NB4 (cell line): ENCODE measurements around the gene EVI2B.

ENCODE experiments used
- MAX ChIP-seq: IDR thresholded peaks from 2 replicates; pipeline ENCODE4 v1.6.1; 2011; ENCODE audit warnings: low read depth, low read length
- MYC ChIP-seq: IDR thresholded peaks from 2 replicates; pipeline ENCODE4 v1.6.1; 2011; ENCODE audit warnings: low read depth, low read length
- POLR2A ChIP-seq: IDR thresholded peaks from 2 replicates; pipeline ENCODE4 v1.6.1; 2011; ENCODE audit warnings: mild to moderate bottlenecking; ENCODE audit not compliant: insufficient read length; ENCODE audit errors: extremely low read depth
- TF ChIP-seq, protein P1 (sequence below): IDR thresholded peaks from one replicate; pipeline ENCODE4 v1.5.1; 2012; ENCODE audit warnings: low read depth, low read length

DNA sequence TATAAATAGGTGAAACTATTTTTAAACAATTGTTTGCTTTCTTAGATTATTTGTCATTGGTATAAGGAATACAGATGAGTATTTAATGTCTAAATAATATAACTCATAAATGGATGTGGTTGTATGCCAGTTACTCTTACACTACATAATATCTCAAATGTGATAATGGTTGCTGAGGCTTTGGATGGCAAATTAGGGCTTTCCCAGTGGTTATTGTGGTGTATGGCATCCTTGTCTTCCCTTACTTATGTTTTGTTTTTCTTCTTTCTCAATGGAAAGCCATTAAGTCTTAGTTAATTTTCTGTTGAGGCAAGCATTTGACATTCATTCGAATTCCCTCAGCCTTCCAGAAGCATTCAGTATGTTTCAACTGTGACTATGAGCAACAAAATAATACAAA, 27.3 kb downstream of the EVI2B start:
- TF ChIP-seq POLR2A (no peak), MAX (no peak), MYC (no peak)
- TF ChIP-seq, protein P1, sequence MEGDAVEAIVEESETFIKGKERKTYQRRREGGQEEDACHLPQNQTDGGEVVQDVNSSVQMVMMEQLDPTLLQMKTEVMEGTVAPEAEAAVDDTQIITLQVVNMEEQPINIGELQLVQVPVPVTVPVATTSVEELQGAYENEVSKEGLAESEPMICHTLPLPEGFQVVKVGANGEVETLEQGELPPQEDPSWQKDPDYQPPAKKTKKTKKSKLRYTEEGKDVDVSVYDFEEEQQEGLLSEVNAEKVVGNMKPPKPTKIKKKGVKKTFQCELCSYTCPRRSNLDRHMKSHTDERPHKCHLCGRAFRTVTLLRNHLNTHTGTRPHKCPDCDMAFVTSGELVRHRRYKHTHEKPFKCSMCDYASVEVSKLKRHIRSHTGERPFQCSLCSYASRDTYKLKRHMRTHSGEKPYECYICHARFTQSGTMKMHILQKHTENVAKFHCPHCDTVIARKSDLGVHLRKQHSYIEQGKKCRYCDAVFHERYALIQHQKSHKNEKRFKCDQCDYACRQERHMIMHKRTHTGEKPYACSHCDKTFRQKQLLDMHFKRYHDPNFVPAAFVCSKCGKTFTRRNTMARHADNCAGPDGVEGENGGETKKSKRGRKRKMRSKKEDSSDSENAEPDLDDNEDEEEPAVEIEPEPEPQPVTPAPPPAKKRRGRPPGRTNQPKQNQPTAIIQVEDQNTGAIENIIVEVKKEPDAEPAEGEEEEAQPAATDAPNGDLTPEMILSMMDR: no peak
